Skeletal muscle tissue (tissue), 4 donors: ENCODE data around the gene TTC12. TPM values are rescaled to one million over a fixed set of nuclear protein-coding genes. Genes with fewer than 3 reads are reported as not detected.

ENCODE experiments used
- H3K27ac ChIP-seq: one replicate; pipeline ENCODE4 v1.7.0; 2013; ENCODE audit warnings: mild to moderate bottlenecking, low read depth, low read length, inconsistent platforms
- H3K27me3 ChIP-seq, 3 donors: one replicate each; pipeline ENCODE4 v1.7.0; 2013; ENCODE audit warnings: low read length in 3 of 3; ENCODE audit not compliant: control insufficient read depth in 3 of 3, insufficient read depth in 3 of 3
- H3K36me3 ChIP-seq, 3 donors: one replicate each; pipeline ENCODE4 v1.7.0; 2013; ENCODE audit warnings: low read length in 3 of 3; ENCODE audit not compliant: control insufficient read depth in 3 of 3, insufficient read depth in 3 of 3
- H3K4me1 ChIP-seq, 3 donors: one replicate each; pipeline ENCODE4 v1.7.0; 2013; ENCODE audit warnings: low read length in 3 of 3, mild to moderate bottlenecking in 3 of 3; ENCODE audit not compliant: control insufficient read depth in 3 of 3, insufficient read depth in 3 of 3
- H3K4me3 ChIP-seq, 3 donors: one replicate each; pipeline ENCODE4 v1.7.0; 2013; ENCODE audit warnings: low read length in 3 of 3
- H3K9ac ChIP-seq, 3 donors: one replicate each; pipeline ENCODE4 v1.7.0; 2013; ENCODE audit warnings: low read length in 3 of 3, mild to moderate bottlenecking in 3 of 3, moderate library complexity in 2 of 3, low read depth in 1 of 3
- H3K9me3 ChIP-seq, 3 donors: one replicate each; pipeline ENCODE4 v1.7.0; 2013; ENCODE audit warnings: low read length in 3 of 3; ENCODE audit not compliant: control insufficient read depth in 3 of 3
- total RNA-seq: library from RNA; depleted of rRNA; stranded (reverse); fragments of >200 nt; gene quantifications from one replicate; pipeline ENCODE4 v1.2.3, GENCODE V29; 2014
- donor health status: Osteomylitis.

TTC12 gene, protein sequence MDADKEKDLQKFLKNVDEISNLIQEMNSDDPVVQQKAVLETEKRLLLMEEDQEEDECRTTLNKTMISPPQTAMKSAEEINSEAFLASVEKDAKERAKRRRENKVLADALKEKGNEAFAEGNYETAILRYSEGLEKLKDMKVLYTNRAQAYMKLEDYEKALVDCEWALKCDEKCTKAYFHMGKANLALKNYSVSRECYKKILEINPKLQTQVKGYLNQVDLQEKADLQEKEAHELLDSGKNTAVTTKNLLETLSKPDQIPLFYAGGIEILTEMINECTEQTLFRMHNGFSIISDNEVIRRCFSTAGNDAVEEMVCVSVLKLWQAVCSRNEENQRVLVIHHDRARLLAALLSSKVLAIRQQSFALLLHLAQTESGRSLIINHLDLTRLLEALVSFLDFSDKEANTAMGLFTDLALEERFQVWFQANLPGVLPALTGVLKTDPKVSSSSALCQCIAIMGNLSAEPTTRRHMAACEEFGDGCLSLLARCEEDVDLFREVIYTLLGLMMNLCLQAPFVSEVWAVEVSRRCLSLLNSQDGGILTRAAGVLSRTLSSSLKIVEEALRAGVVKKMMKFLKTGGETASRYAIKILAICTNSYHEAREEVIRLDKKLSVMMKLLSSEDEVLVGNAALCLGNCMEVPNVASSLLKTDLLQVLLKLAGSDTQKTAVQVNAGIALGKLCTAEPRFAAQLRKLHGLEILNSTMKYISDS
- total RNA-seq, result 10.4 TPM

DNA sequence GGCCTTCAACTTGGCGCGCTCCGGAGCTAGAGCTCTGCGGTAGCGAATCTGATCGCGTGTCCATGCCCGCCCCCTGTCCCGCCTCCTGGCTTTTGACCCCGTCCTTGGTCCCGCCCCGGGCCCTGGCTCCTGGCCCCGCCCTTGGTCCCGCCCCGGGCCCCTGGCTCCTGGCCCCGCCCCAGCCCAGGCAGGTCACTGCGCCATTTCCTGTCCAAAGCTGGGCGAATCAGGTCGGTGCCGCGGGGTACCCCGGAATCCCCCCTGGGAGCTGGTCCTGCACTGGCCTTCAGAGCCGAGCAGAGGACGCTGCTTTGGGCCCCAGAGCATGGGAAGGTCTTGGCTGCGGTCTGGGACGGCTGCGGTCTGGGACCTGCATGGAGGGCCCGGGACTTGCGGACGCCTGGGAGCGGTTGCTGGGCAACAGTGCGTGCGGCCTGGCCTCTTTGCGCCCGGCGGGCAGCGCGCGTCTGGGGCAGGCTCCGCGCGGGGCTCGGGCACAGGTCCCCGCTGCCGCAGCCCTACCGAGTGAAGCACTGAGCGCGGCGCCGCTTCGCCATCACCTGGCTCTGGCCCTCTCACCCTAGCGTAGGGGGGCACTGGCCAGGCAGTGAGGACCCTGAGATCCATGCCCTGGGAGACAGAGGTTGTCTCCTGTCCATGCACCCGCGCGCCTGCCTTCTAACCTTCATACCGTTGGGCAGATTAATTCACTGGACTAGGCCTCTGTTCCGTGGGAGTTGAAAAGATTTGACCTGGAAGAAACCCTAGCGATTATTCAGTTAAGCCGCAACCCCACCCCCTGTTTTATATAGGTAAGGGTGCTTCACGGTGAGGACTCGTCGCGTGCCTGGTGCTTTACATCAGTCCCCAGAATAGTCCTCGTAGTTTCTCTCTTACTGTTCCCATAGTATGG, at the start of gene TTC12:
Gene TTC12 (plus strand): TSS at position 195 of the 913 bp plus-strand sequence. CDS start 1,675 bp downstream, outside the sequence.
- H3K4me3 ChIP-seq, result peak within 1 kb of the TSS; percentile 87 to 95 (median 90)
- peak within 1 kb of the TSS; percentile 81 for H3K27ac ChIP-seq
- H3K36me3 ChIP-seq, result peaks cover 0 to 22% (median 13%) of the 10 kb centered on the region in 3 donors
- peaks cover 13 to 26% (median 15%) of the 10 kb centered on the region in 3 donors for H3K4me1 ChIP-seq
- H3K9me3 ChIP-seq, result no peaks in the 10 kb centered on the region
- H3K9ac ChIP-seq, result peak within 1 kb of the TSS; percentile 84 to 89 (median 87)
- H3K27me3 ChIP-seq, result no peaks in the 10 kb centered on the region

DNA sequence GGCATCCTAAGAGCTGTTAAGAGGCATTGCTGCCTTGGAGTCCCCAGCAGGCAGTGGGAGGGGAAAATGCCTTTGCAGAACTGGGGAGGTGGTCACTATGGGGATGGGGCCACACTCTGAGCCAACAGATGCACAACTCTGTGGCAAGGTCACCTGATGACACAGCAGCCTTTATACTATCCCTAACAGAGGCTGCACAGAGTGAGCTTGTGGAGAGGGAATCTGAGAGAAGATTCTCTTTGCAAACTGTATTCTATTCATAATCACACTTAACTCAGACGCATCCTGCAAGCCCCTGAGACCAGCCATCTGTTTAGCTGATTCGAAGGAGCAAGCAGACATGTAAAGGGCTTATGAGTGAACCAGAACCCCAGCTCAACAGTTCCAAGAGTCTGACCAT, 49.0 kb upstream of the TTC12 start:
- Histone ChIP-seq H3K27ac (no peak overlapping the region), H3K36me3 (no peaks in the 10 kb centered on the region)

DNA sequence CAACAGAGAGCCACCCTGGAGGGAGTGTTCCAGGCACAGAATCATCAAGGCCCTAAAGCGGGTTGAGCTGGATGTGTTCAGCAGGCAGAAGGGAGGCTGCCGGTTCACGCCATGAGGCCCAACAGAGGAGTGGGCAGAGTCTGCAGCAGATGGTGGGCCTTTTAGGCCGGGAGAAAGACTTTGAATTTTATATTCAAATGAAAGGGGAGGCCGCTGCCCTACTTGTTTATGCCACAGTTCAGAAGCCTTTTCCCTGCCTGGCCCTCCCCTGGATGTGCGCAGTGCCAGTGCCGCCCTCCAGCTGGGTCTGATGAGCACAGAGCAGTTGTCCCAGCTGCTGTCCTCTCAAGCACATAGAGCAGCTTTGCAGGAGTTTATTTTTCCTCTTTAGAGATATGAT, 46.9 kb upstream of the TTC12 start:
- Histone ChIP-seq H3K9me3 (no peaks in the 10 kb centered on the region), H3K9ac (no peak overlapping the region)

More for the DNA sequence above, 49.0 kb upstream of the TTC12 start:
- Histone ChIP-seq H3K4me1 (no peaks in the 10 kb centered on the region), H3K27me3 (peaks cover 0 to 3% (median 0%) of the 10 kb centered on the region in 3 donors), H3K9ac (no peak overlapping the region), H3K4me3 (no peak overlapping the region), H3K9me3 (no peaks in the 10 kb centered on the region)

DNA sequence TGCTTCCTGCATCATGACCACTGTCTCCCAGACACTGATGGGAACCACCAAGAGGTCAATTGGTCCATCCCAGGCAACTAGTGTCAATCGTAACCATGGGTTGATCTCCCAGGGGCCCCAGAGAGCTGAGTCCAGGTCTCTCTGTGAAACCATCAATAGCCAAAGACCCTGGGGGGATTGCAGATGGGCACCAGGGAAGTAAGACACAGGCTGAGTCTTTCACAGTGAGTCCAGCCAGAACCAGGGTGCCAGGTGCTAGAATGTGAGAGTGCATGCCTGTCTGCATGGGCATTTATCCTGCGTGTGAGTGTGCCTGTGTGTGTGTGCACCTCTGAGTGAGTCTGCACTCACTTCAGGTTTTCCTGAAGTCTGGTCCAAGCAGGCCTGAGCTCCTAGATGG, 45.3 kb upstream of the TTC12 start:
- Histone ChIP-seq H3K27ac (no peak overlapping the region), H3K4me3 (no peak overlapping the region), H3K36me3 (no peaks in the 10 kb centered on the region), H3K9me3 (no peaks in the 10 kb centered on the region), H3K27me3 (no peaks in the 10 kb centered on the region), H3K4me1 (peaks cover 0 to 4% (median 3%) of the 10 kb centered on the region in 3 donors), H3K9ac (no peak overlapping the region)

More for the DNA sequence above, 46.9 kb upstream of the TTC12 start:
- Histone ChIP-seq H3K4me1 (peaks cover 0 to 4% (median 3%) of the 10 kb centered on the region in 3 donors), H3K36me3 (no peaks in the 10 kb centered on the region), H3K27ac (no peak overlapping the region), H3K27me3 (no peaks in the 10 kb centered on the region), H3K4me3 (no peak overlapping the region)

DNA sequence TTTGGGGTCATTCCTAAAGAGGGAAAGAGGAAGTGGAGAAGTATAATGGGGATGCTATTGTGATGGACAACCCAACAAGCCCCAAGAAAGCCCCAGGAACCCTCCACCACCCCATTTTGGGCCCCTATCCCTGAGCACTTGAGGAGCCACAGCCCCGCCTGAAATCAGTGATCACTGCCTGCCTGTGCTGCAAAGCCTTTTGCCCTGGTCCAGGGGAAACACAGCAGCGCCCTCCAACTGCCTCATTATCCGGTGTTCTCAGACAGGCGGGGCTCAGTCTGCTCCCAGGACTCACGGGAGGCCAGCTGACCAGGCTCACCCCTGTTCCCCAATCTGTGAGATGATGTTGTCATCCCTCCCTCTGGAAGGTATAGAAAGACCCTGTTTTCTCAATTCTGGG, 44.7 kb upstream of the TTC12 start:
- Histone ChIP-seq H3K4me3 (no peak overlapping the region), H3K27ac (no peak overlapping the region), H3K9me3 (no peaks in the 10 kb centered on the region), H3K36me3 (no peaks in the 10 kb centered on the region), H3K9ac (no peak overlapping the region), H3K4me1 (peaks cover 0 to 4% (median 3%) of the 10 kb centered on the region in 3 donors), H3K27me3 (no peaks in the 10 kb centered on the region)

DNA sequence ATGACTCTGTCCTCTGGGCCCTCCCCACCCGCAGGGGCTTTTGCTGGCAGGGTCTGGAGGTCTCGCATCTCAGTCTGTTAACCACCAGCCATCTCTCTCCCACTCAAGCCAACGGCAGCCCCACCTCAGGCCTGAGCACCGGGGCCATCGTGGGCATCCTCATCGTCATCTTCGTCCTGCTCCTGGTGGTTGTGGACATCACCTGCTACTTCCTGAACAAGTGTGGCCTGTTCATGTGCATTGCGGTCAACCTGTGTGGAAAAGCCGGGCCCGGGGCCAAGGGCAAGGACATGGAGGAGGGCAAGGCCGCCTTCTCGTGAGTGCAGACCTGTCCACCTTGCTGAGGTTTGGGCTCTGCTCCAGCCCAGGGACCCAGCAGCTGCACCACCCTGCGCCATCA, 44.3 kb upstream of the TTC12 start:
- no peaks in the 10 kb centered on the region for H3K9me3 ChIP-seq
- no peak overlapping the region for H3K9ac ChIP-seq

DNA sequence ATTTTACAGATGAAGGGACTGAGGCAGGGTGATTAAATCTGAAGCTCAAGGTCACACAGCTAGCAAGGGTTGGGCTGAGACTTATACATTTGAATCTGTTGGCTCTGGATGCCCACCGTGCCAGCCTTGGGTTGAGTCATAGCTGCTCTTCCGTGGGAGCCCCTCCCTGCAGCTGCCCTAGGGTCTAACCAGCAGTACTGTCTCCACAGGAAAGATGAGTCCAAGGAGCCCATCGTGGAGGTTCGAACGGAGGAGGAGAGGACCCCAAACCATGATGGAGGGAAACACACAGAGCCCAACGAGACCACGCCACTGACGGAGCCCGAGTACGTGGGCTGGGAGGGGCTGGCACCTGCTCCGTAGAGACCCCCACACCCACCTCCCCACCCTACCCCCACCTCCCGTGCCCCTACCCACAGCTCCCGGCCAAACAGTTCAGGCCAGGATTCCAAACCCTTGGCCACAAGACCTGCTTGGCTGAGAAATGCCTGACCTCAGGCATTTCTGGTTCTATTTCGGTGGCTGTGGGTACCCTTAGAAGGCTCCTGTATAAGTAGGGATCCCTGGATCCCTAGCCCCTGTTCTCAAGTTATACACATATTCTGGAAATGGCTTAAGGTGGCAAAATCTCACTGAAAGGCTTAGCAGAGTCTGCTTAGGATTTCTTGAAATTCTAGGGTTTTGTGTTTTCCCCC, 42.7 kb upstream of the TTC12 start:
- Histone ChIP-seq H3K9me3 (no peaks in the 10 kb centered on the region), H3K36me3 (no peaks in the 10 kb centered on the region), H3K4me1 (peaks cover 0 to 4% (median 3%) of the 10 kb centered on the region in 3 donors), H3K9ac (no peak overlapping the region), H3K4me3 (no peak overlapping the region), H3K27ac (no peak overlapping the region), H3K27me3 (no peaks in the 10 kb centered on the region)

More for the DNA sequence above, 44.3 kb upstream of the TTC12 start:
- no peak overlapping the region for H3K4me3 ChIP-seq
- H3K4me1 ChIP-seq, result peaks cover 0 to 4% (median 3%) of the 10 kb centered on the region in 3 donors
- H3K36me3 ChIP-seq, result no peaks in the 10 kb centered on the region
- H3K27ac ChIP-seq, result no peak overlapping the region
- H3K27me3 ChIP-seq, result no peaks in the 10 kb centered on the region

DNA sequence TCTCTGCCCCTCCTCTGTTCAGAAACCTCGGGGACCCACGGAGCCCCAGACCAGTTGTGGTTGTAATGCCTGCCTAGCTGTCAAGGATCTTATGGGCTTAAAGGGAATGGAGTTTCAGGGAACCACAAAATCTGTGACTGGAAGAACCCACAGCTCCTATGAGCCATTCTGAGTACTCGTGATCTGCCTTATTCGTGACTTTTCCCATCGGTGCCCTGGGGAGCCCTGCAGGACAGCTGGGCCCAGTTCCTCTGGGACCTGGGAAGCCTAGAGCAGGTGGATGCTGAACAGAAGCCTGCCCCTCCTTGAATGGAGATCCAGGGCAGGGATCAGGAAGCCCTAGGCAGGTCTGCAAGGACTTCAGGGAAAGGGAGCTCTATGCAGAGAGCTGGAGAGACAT, 42.1 kb upstream of the TTC12 start:
- H3K9me3 ChIP-seq, result no peaks in the 10 kb centered on the region
- peaks cover 0 to 4% (median 3%) of the 10 kb centered on the region in 3 donors for H3K4me1 ChIP-seq
- no peak overlapping the region for H3K27ac ChIP-seq
- H3K9ac ChIP-seq, result no peak overlapping the region
- H3K27me3 ChIP-seq, result no peaks in the 10 kb centered on the region
- no peaks in the 10 kb centered on the region for H3K36me3 ChIP-seq
- H3K4me3 ChIP-seq, result no peak overlapping the region

DNA sequence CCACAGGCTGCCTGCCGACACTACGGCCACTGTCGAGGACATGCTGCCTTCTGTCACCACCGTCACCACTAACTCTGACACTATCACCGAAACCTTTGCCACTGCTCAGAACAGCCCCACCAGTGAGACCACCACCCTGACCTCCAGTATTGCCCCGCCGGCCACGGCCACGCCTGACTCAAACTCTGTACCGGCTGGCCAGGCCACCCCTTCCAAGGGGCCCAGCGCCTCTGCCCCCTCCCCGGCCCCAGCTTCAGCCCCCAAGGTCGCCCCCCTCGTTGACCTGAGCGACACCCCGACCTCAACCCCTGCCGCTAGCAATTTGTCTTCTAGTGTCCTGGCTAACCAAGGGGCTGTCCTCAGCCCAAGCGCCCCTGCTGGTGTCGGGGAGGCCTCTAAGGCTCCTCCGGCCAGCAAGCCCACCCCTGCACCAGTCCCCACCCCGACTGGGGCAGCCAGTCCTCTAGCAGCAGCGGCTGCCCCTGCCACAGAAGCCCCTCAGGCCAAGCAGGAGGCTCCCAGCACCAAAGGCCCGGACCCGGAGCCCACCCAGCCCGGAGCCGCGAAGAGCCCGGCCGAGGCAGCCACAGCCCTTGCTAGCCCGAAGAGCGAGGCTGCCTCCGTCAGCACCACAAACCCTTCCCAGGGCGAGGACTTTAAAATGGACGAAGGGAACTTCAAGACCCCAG, 41.3 kb upstream of the TTC12 start:
- H3K4me1 ChIP-seq, result peaks cover 0 to 4% (median 3%) of the 10 kb centered on the region in 3 donors
- no peaks in the 10 kb centered on the region for H3K27me3 ChIP-seq
- no peak overlapping the region for H3K4me3 ChIP-seq
- no peaks in the 10 kb centered on the region for H3K36me3 ChIP-seq
- no peaks in the 10 kb centered on the region for H3K9me3 ChIP-seq
- H3K9ac ChIP-seq, result no peak overlapping the region
- no peak overlapping the region for H3K27ac ChIP-seq
